PFSK-1 (cell line): ENCODE measurements around the gene TMEM120B.

Experiments used
- POLR2AphosphoS5 ChIP-seq: IDR thresholded peaks from 2 replicates; pipeline ENCODE4 v1.6.1; 2012; ENCODE audit warnings: low read depth, mild to moderate bottlenecking, control low read depth, low read length, moderate library complexity
- REST ChIP-seq, 2 experiments: IDR thresholded peaks; 2 replicates each; pipeline versions ENCODE4 v1.6.1 to v1.8.0; 2011 to 2012; ENCODE audit warnings: low read depth in 2 of 2, low read length in 2 of 2, control low read depth in 1 of 2, inconsistent platforms in 1 of 2, mild to moderate bottlenecking in 1 of 2, moderate library complexity in 1 of 2; ENCODE audit not compliant: insufficient read depth in 1 of 2
- TAF1 ChIP-seq: IDR thresholded peaks from 2 replicates; pipeline ENCODE4 v1.6.1; 2012; ENCODE audit warnings: low read length, control low read depth, borderline replicate concordance; ENCODE audit not compliant: insufficient read depth

DNA sequence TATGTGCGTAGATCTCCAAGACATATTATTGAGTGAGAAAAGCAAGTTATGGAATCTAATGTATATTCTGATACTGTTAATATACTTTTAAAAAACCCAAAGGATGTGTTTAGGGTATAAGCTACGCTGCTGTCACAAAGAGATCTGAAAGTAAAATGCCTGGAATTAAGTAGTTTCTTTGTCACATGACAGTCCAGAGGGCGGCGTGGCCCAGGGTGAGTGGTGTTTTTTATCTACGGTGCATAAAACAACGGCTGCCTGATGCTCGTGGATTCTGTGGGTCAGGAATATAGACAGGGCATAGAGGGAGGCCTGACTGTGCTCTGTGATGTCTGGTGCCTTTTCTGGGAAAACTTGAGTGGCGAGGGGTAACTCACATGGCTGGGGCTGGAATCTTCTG is 21.3 kb downstream of the TMEM120B start:
- TF ChIP-seq REST (IDR thresholded peaks at IDR 0.05; ENCODE audit: insufficient read depth in 1 of 2, low read depth in 2 of 2, low read length in 2 of 2) (no peak), POLR2AphosphoS5 (no peak), TAF1 (no peak)
